ENCODE data around the gene SLC6A9.
A peak's percentile ranks its signal among the peaks of the same experiment; 100 is the strongest.

Gene SLC6A9

GRCh38 chr1:44002165-44002564, 29.1 kb downstream of the SLC6A9 start:
- no peak for DNase-seq (ENCODE audit: low read depth in 2 of 2)

GRCh38 chr1:44000122-44000665, 31.1 kb downstream of the SLC6A9 start:
- no peak for DNase-seq (ENCODE audit: low read depth in 2 of 2)

- DNase-seq (ENCODE audit: low read depth in 2 of 2) = no peak
Observed at GRCh38 chr1:43999455-43999854, 31.8 kb downstream of the SLC6A9 start.

GRCh38 chr1:43998000-43998378, 33.3 kb downstream of the SLC6A9 start:
- no peak for DNase-seq (ENCODE audit: low read depth in 2 of 2)

GRCh38 chr1:43997295-43997999, 33.8 kb downstream of the SLC6A9 start:
- no peak for DNase-seq (ENCODE audit: low read depth in 2 of 2)

GRCh38 chr1:43996733-43997115, 34.5 kb downstream of the SLC6A9 start:
- DNase-seq (ENCODE audit: low read depth in 2 of 2) = no peak

GRCh38 chr1:43995984-43996732, 35.1 kb downstream of the SLC6A9 start:
- no peak for DNase-seq (ENCODE audit: low read depth in 2 of 2)

GRCh38 chr1:43994794-43995790, 36.2 kb downstream of the SLC6A9 start:
- DNase-seq (ENCODE audit: low read depth in 2 of 2) = no peak

GRCh38 chr1:43994071-43994470, 37.2 kb downstream of the SLC6A9 start:
- DNase-seq (ENCODE audit: low read depth in 2 of 2) = no peak

GRCh38 chr1:43993206-43993914, 37.9 kb downstream of the SLC6A9 start:
- DNase-seq (ENCODE audit: low read depth in 2 of 2) = no peak

GRCh38 chr1:43992232-43992995, 38.8 kb downstream of the SLC6A9 start:
- DNase-seq (ENCODE audit: low read depth in 2 of 2) = no peak

- DNase-seq (ENCODE audit: low read depth in 2 of 2) = peak; percentile 38 to 59
Observed at GRCh38 chr1:43991476-43992231, 39.6 kb downstream of the SLC6A9 start, which contains the start of gene CCDC24. TSS of gene CCDC24 (plus strand) at chr1:43991599. CDS start at chr1:43991879, 280 bp downstream.

GRCh38 chr1:43991200-43991475, 40.1 kb downstream of the SLC6A9 start:
- DNase-seq (ENCODE audit: low read depth in 2 of 2) = no peak

GRCh38 chr1:43990271-43991199, 40.7 kb downstream of the SLC6A9 start:
- DNase-seq (ENCODE audit: low read depth in 2 of 2) = no peak

- no peak for DNase-seq (ENCODE audit: low read depth in 2 of 2)
Observed at GRCh38 chr1:43987159-43987902, 43.9 kb downstream of the SLC6A9 start.

- no peak for DNase-seq (ENCODE audit: low read depth in 2 of 2)
Observed at GRCh38 chr1:43986712-43987111, 44.5 kb downstream of the SLC6A9 start.

- DNase-seq (ENCODE audit: low read depth in 2 of 2) = no peak
Observed at GRCh38 chr1:43985984-43986595, 45.2 kb downstream of the SLC6A9 start.

- no peak for DNase-seq (ENCODE audit: low read depth in 2 of 2)
Observed at GRCh38 chr1:43984855-43985254, 46.4 kb downstream of the SLC6A9 start.

All from activated CD8-positive, alpha-beta memory T cell treated with anti-CD3 and anti-CD28 coated beads for 4 hours (primary cell).